ENCODE measurements around the gene ZNF414.
"Not testable (repeated sequence)": the region's sequence is repeated elsewhere in the genome, so short reads cannot be mapped to it uniquely, and the experiment has no call there.

ZNF414 gene

GRCh38 chr19:8513687-8514504 lies at the start of gene ZNF414:
Gene ZNF414 (minus strand): TSS chr19:8514167. CDS start chr19:8514046, 121 bp downstream.
- DNase-seq (ENCODE audit: low spot score): peak; percentile 98

GRCh38 chr19:8561075-8561764 lies 47.3 kb upstream of the ZNF414 start:
- DNase-seq (ENCODE audit: low spot score): no peak

- no peak for DNase-seq (ENCODE audit: low spot score)
Observed at GRCh38 chr19:8558325-8558724, 44.4 kb upstream of the ZNF414 start.

GRCh38 chr19:8557642-8558238 lies 43.8 kb upstream of the ZNF414 start:
- DNase-seq (ENCODE audit: low spot score): no peak

GRCh38 chr19:8553729-8554128 lies 39.8 kb upstream of the ZNF414 start:
- DNase-seq (ENCODE audit: low spot score): not testable (repeated sequence)

- peak; percentile 67 for DNase-seq (ENCODE audit: low spot score)
Observed at GRCh38 chr19:8552810-8553209, 38.8 kb upstream of the ZNF414 start.

GRCh38 chr19:8550070-8550469 lies 36.1 kb upstream of the ZNF414 start:
- DNase-seq (ENCODE audit: low spot score): no peak

GRCh38 chr19:8545743-8546142 lies 31.8 kb upstream of the ZNF414 start:
- no peak for DNase-seq (ENCODE audit: low spot score)

- no peak for DNase-seq (ENCODE audit: low spot score)
Observed at GRCh38 chr19:8544168-8544567, 30.2 kb upstream of the ZNF414 start.

GRCh38 chr19:8539621-8540149 lies 25.7 kb upstream of the ZNF414 start:
- no peak for DNase-seq (ENCODE audit: low spot score)

- DNase-seq (ENCODE audit: low spot score): no peak
Observed at GRCh38 chr19:8537099-8537498, 23.1 kb upstream of the ZNF414 start.

- no peak for DNase-seq (ENCODE audit: low spot score)
Observed at GRCh38 chr19:8536282-8536681, 22.3 kb upstream of the ZNF414 start.

GRCh38 chr19:8532225-8532624 lies 18.3 kb upstream of the ZNF414 start:
- DNase-seq (ENCODE audit: low spot score): no peak

- DNase-seq (ENCODE audit: low spot score): no peak
Observed at GRCh38 chr19:8531470-8531869, 17.5 kb upstream of the ZNF414 start.

GRCh38 chr19:8530061-8530679 lies 16.2 kb upstream of the ZNF414 start:
- DNase-seq (ENCODE audit: low spot score): no peak

- DNase-seq (ENCODE audit: low spot score): no peak
Observed at GRCh38 chr19:8529369-8530006, 15.5 kb upstream of the ZNF414 start.

- no peak for DNase-seq (ENCODE audit: low spot score)
Observed at GRCh38 chr19:8528500-8528899, 14.5 kb upstream of the ZNF414 start.

- peak; percentile 80 for DNase-seq (ENCODE audit: low spot score)
Observed at GRCh38 chr19:8526345-8527091, 12.6 kb upstream of the ZNF414 start.

- DNase-seq (ENCODE audit: low spot score): no peak
Observed at GRCh38 chr19:8525401-8525684, 11.4 kb upstream of the ZNF414 start.

GRCh38 chr19:8519388-8519787 lies 5.4 kb upstream of the ZNF414 start:
- no peak for DNase-seq (ENCODE audit: low spot score)

- no peak for DNase-seq (ENCODE audit: low spot score)
Observed at GRCh38 chr19:8518536-8518935, 4.6 kb upstream of the ZNF414 start.
